Left colon (tissue), 2 donors: ENCODE results near the gene EHMT1. TPM values are rescaled to one million over a fixed set of nuclear protein-coding genes. Genes with fewer than 3 reads are reported as not detected.
"Not testable (repeated sequence)": the region's sequence is repeated elsewhere in the genome, so short reads cannot be mapped to it uniquely, and the experiment has no call there.

Experiments
- ATAC-seq: fragments of 200-7000 bp; cut with Tn5 transposase; one replicate; pipeline ENCODE4 v1.9.1; 2020; ENCODE audit warnings: mild to moderate bottlenecking, moderate library complexity
- DNase-seq, 2 donors: peaks; one replicate each; pipeline ENCODE4 v3.0.0-alpha.2; 2020
- intact Hi-C, 2 donors: fragments of 100-400 bp; cut with DNase I in 1 of 2; cut with micrococcal nuclease in 1 of 2; formaldehyde crosslinking; loops; one replicate each; pipeline versions ENCODE4 v1.11.2 to v1.14.0; 2022; cut with DNase I, micrococcal nuclease
- total RNA-seq, 2 donors: library from RNA; stranded (reverse); fragmentation: NEBNext Ultra II Directional; extraction: Animal tissue kit (Norgen Biotek cat#: 25700); gene quantifications; one replicate each; pipeline ENCODE4 v1.2.1, GENCODE V29; 2021
- donor health status: DM: no; HTN: no; CAD: no.
- donor health status: DM: yes; HTN: yes; CAD: no.

Gene EHMT1
- total RNA-seq, 2 donors from 2014 or later, result 72.2 to 98.4 TPM

DNA sequence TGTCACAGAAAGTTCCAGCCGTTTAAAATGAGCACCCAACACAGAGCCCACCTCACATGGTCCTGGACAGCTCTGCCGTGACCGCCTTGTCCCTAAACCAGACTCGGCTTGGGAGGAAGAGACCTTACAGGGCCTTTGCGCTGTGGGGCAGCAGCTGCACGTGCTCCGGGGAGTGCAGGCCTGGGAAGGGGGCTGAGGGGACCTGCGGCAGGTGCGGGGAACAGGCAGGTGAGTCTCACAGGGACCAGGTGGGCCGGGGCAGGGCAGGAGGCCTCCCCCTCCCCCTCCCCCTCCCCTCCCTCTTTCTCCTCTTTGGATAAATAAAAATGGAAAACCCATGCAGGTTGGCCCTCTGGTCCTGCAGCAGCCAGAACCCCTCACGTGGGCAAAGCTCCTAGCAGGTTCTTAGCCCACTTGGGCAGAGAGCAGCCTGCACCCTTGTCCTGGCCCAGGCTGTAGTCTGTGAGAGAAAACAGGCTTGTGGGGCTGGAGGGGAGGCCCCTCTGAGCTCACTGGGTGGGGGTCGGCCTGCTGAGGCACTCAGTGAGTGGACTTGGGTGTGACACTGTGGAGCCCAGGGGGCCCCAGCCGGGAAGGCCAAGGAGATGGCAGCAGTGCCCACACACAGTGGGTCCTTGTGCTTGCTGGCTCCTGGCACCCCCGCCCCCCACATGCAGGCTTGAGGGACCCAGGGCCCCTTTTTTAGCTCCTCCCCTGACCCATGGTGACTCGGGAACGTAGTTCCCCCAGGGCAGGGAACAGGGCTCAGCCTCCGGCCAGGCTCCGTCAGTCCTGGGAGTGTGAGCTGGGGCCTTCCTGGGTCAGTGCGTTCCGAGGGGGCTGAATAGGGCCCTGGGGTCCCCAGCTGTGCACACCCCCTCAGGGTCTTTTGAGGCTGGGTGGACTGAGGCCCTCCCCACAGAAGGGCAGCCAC, 218.8 kb downstream of the EHMT1 start:
- DNase-seq (no peak), ATAC-seq (peak; percentile 27)
- intact Hi-C loops, result no loop called here

DNA sequence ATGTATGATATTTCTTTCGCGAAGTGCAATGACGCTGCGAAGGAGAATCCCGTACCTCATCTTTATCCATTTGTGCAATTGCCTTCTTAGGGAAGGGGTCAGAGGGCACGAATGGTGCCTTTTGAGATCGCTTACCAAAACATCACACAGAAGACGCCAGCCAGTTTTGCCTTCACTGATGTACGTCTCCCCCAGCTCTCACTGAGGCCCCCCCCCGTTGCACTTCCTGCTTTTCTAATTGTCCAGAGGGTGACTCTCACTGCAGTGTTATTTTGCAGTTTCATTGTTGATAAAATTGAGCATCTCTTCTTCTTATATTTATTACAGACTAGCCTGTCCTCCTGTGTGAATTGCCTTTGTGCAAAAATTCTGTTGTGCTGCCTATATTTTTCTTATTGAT, 219.8 kb downstream of the EHMT1 start:
- no peak for DNase-seq
- ATAC-seq, result no peak
- intact Hi-C loops, result no loop called here

DNA sequence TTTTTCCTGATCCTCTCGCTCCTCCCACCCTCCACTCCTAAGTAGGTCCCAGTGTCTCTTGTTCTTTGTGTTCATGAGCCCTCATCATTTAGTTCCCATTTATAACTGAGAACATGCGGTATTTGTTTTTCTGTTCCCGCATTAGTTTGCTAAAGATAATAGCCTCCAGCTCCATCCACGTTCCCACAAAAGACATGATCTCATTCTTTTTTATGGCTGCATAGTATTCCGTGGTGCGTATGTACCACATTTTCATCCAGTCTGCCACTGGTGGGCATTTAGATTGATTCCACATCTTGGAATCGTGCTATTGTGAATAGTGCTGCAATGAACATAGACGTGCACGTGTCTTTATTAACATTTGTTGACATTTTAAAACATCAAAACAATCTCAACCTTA, 224.6 kb downstream of the EHMT1 start:
- DNase-seq (no peak), ATAC-seq (no peak)
- intact Hi-C loops, result no loop called here

DNA sequence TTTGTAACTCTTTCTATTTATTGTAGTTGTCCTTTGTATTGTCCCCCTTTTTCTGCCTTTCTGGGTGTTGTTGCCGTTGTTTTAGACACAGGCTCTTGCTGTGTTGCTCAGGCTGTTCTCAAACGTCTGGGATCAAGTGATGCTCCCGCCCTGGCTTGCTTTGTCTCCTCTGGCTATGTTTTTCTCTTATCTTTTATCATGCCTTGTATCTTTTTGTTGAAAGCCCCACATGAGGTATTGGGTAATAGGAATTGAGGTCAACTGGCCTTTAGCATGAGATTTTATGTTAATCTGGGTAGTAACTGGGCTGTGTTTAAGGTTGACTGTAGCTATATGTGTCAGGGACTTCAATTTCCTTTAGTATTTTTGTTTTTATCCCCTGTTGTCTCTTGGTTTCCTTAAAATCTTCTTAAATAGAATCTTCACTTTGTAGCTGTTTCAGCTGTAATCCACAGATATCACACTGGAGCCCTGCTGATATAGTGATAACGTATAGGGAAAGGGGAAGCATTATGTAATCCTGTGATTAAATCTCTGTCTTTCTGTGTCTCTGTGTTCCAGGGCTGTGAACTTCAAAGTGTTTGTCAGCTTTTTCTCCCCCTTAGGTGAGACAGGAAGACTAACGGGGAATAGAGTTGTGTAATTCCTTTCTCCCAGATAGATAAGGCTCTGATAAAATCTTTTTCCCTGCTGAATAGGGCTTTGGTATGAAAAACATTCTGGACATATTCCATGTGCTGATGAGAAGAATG, 232.9 kb downstream of the EHMT1 start:
- DNase-seq (no peak), ATAC-seq (no peak)
- intact Hi-C loops, result no loop called here

DNA sequence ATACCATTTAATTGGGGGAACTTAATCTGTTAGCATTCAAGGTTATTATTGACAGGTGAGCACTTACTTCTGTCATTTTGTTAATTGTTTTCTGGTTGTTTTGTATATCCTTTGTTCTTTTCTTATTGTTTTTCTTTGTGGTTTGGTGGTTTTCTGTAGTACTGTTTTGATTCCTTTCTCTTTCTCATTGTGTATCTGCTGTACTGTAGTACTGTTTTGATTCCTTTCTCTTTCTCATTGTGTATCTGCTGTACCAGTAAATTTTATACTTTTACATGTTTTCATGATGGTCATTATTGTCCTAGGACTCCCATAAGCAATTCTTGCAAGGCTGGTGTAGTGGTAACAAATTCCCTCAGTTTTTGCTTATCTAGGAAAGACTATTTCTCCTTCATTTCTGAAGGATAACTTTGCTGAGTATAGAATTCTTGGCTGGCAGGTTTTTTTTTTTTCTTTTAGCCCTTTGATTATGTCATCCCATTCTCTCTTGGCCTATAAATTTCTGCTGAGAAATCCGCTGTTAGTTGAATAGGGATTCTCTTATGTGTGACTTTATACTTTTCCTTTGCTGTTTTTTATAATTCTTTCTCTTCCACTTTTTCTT, 234.7 kb downstream of the EHMT1 start:
- ATAC-seq (no peak), DNase-seq (no peak)
- intact Hi-C loops, result no loop called here

DNA sequence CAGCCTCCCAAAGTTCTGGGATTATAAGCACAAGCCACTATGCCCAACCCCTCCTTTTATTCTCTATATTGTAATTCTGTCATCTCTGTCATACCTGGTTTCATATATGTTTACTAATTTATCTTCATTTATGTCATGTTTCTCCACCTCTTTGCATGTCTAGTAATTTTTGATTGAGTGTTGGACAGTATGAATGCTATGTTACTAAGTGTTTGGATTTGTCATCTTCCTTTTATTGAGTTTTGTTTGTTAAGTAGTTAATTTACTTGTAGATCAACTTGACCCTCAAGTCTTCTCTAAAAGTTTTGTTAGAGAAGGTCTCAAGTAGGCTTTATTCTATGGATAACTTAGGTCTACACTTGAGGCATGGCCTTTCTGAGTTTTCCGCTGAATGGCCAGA, 241.6 kb downstream of the EHMT1 start:
- DNase-seq, result no peak
- intact Hi-C loops, result no loop called here
- no peak for ATAC-seq

DNA sequence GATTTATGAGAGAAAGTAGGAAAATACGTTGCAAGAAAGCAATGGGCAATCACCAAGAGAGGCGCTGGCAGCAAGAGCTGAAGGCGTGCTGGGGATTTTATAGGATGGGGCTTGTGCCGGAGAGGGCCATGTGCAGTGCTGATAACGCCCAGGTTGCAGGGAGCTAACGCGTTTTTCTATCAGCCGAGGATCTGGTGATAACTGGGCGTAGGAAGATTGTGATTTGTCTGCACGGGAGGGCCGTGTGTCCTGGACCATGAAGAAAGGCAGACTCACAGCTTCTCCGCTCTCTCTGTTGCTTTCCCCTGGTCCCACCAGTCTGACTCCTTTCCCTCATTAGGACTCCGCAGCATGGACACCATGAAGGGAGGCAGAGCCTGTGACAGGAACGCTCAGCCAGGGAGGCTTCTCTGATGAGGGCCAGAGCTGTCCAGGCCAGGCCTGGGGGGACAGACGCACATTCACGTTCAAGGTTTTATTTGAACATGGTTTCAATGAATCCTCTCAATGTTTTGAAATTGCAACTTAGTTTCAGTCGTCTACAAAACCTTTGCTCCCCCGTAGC, 246.9 kb downstream of the EHMT1 start:
- intact Hi-C loops, result no loop called here
- ATAC-seq, result no peak

DNA sequence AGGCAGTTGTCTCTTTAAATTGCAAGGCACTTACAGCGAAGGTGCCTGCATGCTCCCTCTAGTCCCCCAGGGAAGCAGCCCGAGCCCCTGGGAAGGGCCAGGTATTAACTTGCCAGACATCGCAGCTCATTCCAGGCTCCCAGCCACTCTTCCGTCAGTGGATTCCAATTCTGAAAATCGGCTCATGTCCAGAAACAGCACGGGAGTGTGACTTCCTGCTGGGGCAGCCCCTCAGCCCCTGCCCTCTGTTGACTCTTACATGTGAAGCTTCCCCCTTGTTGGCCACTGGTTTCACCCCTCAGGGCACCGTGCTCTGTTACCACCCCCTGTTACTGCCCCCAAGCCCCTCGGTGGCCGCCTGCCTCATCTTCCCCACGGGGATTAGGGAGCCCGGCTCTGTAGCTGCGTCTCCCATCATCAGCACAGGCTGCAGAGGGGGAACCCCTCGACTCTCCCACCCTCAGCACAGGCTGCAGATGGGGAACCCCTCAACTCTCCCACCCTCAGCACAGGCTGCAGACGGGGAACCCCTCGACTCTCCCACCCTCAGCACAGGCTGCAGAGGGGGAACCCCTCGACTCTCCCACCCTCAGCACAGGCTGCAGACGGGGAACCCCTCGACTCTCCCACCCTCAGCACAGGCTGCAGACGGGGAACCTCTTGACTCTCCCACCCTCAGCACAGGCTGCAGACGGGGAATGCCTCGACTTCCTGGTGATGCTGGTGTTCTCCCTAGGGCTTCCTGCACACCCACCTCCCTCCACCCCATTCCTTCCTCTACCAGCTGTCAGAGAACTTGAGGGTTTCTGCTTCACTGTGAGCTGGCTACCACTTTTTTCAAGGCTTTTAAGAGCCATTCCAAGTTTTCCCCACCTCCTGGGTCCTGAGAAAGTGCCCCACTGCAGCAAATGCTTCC, 247.7 kb downstream of the EHMT1 start:
- intact Hi-C loops, result no loop called here
- no peak for DNase-seq
- no peak for ATAC-seq

More for the DNA sequence above, 246.9 kb downstream of the EHMT1 start:
- no peak for DNase-seq

DNA sequence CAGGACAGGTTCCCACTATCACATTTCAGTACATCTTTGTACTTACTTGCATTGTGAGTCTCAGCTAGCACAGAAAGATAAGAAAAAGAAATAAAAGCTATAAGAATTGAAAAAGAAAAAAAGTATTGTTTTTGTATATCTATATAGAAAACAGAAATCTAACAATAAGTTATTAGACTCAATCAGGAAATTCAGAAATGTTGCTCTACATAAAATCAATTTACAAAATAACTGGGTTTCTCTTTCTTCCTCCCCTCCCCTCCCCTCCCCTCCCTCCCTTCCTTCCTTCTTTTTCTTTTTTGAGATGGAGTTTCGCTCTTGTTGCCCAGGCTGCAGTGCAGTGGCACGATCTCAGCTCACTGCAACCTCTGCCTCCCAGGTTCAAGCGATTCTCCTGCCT, 251.6 kb downstream of the EHMT1 start:
- ATAC-seq (no peak), DNase-seq (no peak)
- intact Hi-C loops, result no loop called here

DNA sequence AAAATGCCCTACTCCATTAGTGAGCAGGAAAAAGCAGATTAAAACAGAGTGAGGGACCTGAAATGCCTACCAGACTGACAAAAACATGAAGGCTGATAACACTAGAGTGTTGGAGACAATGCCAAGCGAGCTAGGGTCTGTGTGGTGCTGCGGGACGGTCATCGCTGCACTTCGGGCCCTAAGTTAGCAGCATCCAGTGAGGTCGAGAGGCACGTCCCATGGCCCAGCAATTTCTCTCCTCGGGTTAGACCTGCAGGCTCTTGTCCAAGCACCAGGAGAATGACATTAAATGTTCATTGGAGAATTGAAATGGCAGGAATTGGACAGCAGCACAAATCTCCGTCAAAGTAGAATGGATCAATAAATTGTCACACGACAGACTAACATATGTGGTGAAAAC, 253.5 kb downstream of the EHMT1 start:
- ATAC-seq, result no peak
- no peak for DNase-seq
- intact Hi-C loops, result no loop called here

DNA sequence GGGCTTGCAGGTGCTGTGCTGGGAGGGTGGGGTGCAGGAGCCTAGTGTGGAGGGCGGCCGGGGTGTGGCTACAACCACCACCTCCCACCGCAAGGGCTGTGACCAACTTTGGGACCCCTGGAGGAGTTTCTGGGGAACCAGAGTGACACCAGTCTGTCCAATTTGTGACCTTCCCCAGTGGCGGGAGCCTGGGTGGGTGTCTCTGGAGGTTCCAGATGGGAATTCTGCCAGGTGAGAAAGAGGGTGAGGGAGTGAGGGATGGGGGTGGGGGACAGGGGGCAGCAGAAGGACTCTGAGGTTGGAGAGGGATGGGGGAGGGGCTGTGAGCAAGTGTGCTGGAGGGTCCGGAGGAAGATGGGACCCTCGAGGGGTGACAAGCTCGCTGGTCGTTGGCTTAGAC, 254.6 kb downstream of the EHMT1 start:
- intact Hi-C loops, result no loop called here
- no peak for DNase-seq
- no peak for ATAC-seq

DNA sequence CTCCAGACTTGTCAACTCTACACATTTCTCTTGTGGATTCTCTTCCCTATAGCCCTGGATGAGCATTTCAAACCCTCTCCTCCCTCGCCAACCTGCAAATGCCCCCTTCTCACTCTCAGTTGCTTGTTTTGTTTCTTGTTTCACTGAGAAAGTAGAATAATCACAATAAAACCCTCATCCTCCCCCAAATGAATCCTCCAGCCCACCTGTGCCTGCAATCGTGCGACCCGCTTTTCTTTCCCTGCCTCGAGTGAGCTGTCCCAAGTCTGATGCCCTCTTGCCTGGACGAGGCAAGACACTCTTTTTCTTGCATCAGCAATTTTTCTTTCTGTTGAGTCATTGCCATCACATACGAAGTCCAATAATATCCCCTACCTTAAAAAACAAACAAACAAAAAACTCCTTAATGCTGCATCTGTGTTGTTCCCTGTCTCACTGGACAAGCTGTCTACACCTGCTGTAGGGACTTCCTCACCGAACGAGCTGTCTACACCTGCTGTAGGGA, 255.1 kb downstream of the EHMT1 start:
- DNase-seq (no peak), ATAC-seq (no peak)
- intact Hi-C loops, result no loop called here

DNA sequence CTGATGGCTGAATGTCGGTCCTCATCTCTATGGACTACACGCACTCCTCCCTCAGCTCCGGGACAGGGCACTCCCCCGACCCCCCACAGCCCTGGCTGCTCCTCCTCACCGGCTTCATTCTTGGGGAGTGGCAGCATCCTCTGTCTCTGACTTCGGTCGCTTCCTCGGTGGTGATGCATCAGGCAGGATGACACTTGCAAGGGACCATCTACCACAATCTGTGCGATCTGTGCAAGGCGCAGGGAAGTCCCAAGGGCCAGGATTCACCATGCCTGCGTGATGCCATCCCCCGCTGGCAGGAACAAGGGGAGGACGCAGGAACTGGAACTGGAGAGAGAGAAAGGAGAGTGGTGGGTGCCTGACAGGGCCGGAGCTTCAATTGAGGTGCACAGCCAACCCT, 256.5 kb downstream of the EHMT1 start:
- intact Hi-C loops, result no loop called here
- DNase-seq (no peak), ATAC-seq (no peak)

DNA sequence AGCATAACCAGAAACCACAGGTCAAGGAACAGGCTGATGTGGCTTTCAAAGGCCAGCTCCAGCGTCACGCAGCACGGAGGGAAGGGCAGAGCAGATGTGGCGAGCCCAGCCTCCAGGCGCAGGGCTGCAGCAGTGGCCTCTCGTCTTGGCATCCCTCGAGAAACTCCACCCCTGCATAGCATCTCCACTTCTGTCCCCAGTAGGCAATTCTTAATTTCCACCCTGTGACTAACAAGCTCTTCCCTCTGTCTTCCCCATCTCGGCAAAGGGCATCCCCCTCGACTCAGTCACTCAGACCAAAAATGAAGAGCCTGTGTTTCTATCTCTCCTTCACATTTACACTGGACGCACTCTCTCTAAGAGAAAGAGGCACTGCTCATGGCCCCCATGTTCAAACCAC, 257.0 kb downstream of the EHMT1 start:
- no peak for ATAC-seq
- intact Hi-C loops, result no loop called here

DNA sequence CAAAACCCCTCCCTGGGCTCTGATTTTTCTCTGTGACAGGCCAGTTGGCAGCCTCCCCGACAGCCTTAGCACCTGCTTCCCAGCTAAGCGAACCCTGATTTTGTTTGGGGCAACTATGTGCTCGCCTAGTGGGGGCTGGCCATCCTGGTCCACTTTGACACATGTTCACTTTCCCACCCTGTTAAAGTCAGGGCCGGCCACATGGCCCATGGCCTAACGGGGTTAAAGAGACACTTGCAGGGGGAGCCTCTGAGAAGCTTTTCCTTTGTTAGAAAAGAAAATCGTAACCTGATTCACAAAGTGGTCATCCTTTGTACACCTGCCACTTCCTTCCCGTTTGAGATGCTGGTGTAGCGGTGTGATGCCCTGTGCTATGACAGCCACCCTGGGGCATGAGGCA, 257.5 kb downstream of the EHMT1 start:
- DNase-seq, result no peak
- no peak for ATAC-seq
- intact Hi-C loops, result no loop called here

More for the DNA sequence above, 257.0 kb downstream of the EHMT1 start:
- DNase-seq, result no peak

DNA sequence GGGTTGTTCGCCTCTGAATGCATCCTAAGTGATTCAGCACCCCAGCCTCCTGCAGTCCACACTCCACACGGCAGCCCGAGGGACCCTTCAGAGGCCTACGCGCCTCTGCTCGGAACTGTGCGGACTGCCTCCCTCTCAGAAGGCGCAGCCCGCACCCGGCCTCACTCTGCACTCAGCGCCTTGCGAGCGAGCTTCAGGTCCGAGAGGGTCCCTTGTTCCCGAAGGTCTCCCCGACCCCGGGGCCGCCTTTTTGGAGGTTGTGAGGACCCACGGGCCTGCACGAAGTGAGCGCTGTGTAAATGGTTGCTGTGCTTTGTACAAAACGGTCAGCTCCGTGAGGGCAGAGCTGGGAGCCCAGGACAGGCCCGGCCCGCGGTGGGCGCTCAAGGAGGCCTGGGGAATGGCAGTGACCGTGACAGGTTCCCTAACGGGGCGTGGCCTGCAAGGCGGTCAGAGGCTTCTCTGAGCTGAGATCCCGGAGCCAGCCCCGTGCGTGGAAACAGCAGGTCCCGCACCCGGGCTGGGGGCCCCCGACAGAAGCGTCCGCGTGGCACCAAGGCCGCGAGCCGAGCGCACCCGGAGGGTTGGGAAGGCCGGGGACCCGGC, 258.1 kb downstream of the EHMT1 start:
- DNase-seq (no peak), ATAC-seq (no peak)
- intact Hi-C loops, result no loop called here

DNA sequence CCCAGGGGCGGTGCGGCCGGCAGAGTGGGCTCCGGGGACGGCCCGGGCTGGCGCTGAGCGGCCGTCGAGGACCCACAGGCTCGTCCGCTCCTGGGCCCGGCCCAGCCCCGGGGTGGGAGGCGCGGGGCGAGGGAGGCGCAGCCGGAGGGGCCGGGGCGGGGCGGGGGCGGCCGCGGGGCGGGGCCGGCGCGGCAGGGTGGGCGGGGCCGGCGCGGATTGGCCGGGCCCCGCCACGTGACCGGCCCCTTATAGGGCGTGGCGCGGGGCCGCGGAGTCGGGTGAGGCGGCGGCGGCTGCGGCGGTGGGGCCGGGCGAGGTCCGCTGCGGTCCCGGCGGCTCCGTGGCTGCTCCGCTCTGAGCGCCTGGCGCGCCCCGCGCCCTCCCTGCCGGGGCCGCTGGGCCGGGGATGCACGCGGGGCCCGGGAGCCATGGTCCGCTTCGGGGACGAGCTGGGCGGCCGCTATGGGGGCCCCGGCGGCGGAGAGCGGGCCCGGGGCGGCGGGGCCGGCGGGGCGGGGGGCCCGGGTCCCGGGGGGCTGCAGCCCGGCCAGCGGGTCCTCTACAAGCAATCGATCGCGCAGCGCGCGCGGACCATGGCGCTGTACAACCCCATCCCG, 258.8 kb downstream of the EHMT1 start, which contains the start of gene CACNA1B:
Gene CACNA1B, plus strand, starts transcription at position 277 of the 617 bp plus-strand sequence. Its CDS starts 152 bp downstream, at position 429.
- ATAC-seq, DNase-seq, intact Hi-C loops: not testable (repeated sequence)
